K562 (cell line): ENCODE data around the gene ST6GALNAC3. TPM values are rescaled to one million over a fixed set of nuclear protein-coding genes. Genes with fewer than 3 reads are reported as not detected.

ENCODE experiments used
- ATAC-seq: fragments of 200-7000 bp; cut with Tn5 transposase; 3 replicates; pipeline ENCODE4 v1.9.1; 2020; ENCODE audit warnings: moderate library complexity
- BruUV-seq: library from RNA; stranded (reverse); fragments of 400-500 nt; replicated peaks from 2 replicates; lab custom pipeline; 2021; lab: Mats Ljungman, UMichigan
- CTCF ChIA-PET: fragments of 300-600 bp; formaldehyde crosslinking; extraction: SDS; loops from one replicate; lab custom pipeline; 2021; ENCODE audit warnings: low intra/inter-chr PET ratio; lab: Yijun Ruan, JAX
- POLR2A ChIA-PET: fragments of 300-600, 350-650 bp; sonication (Branson Sonifier 250); formaldehyde crosslinking; extraction: SDS; loops from one replicate; lab custom pipeline; 2021; ENCODE audit warnings: antibody characterized with exemption, inconsistent platforms; lab: Yijun Ruan, JAX
- DNase-seq, 4 experiments: peaks; one replicate each; pipeline versions ENCODE4 v3.0.0 to v3.0.0-alpha.2; 2011 to 2018; ENCODE audit warnings: low spot score in 3 of 4, mixed read lengths in 3 of 4; ENCODE audit errors: extremely low read depth in 1 of 4
- FAIRE-seq: peaks from 2 replicates; lab custom pipeline; 2011; peaks lifted over from hg19 to GRCh38; lab: Jason Lieb, UNC
- H2AFZ ChIP-seq: 2 replicates; pipeline ENCODE4 v1.6.0; 2011; ENCODE audit warnings: low read depth, low read length, control low read depth, inconsistent platforms
- H3K27ac ChIP-seq: fragments of 200-600 bp; 3 replicates; pipeline ENCODE4 v1.8.0; 2011; ENCODE audit warnings: low read depth, mild to moderate bottlenecking, control low read depth, inconsistent platforms, low read length, moderate library complexity, mixed read lengths; ENCODE audit errors: extremely low read depth
- H3K27me3 ChIP-seq, 2 experiments: fragments of 300-600 bp in 1 of 2; 2 replicates in 1 of 2; 3 replicates in 1 of 2; pipeline versions ENCODE4 v1.6.0 to v1.8.0; 2011; ENCODE audit warnings: inconsistent platforms in 2 of 2, low read length in 2 of 2, mild to moderate bottlenecking in 1 of 2, mixed read lengths in 1 of 2, moderate library complexity in 1 of 2; ENCODE audit not compliant: control insufficient read depth in 2 of 2, insufficient read depth in 2 of 2
- H3K36me3 ChIP-seq: fragments of 300-600 bp; 3 replicates; pipeline ENCODE4 v1.8.0; 2011; ENCODE audit warnings: mild to moderate bottlenecking, low read length, inconsistent platforms; ENCODE audit not compliant: control insufficient read depth, insufficient read depth
- H3K4me1 ChIP-seq, 2 experiments: fragments of 200-600 bp in 1 of 2; replicated peaks in 1 of 2; 2 replicates in 1 of 2; 3 replicates in 1 of 2; pipeline versions ENCODE4 v1.5.1 to v1.8.0; 2011; ENCODE audit warnings: inconsistent platforms in 2 of 2, low read length in 2 of 2, mild to moderate bottlenecking in 1 of 2, mixed read lengths in 1 of 2, moderate library complexity in 1 of 2; ENCODE audit not compliant: control insufficient read depth in 2 of 2, insufficient read depth in 2 of 2
- H3K4me2 ChIP-seq: 2 replicates; pipeline ENCODE4 v1.6.1; 2011; ENCODE audit warnings: low read length, control low read depth, inconsistent platforms, mixed read lengths; ENCODE audit not compliant: insufficient read depth
- H3K4me3 ChIP-seq: fragments of 200-600 bp; sonication (generic), shearing (Covaris generic); 2 replicates; pipeline ENCODE4 v1.5.1; 2016; ENCODE audit warnings: control low read depth, inconsistent platforms
- H3K79me2 ChIP-seq: fragments of 200-600 bp; 3 replicates; pipeline ENCODE4 v1.8.0; 2011; ENCODE audit warnings: low read length, inconsistent platforms; ENCODE audit not compliant: control insufficient read depth, insufficient read depth
- H3K9ac ChIP-seq, 2 experiments: 2 replicates each; pipeline versions ENCODE4 v1.6.0 to v1.6.1; 2011; ENCODE audit warnings: low read depth in 2 of 2, low read length in 2 of 2, control low read depth in 1 of 2, inconsistent platforms in 1 of 2, mild to moderate bottlenecking in 1 of 2, mixed read lengths in 1 of 2; ENCODE audit not compliant: insufficient read depth in 1 of 2
- H3K9me1 ChIP-seq: one replicate; pipeline ENCODE4 v1.6.0; 2011; ENCODE audit warnings: inconsistent platforms, mild to moderate bottlenecking, low read length, moderate library complexity; ENCODE audit not compliant: control insufficient read depth, insufficient read depth
- H3K9me3 ChIP-seq: replicated peaks from 2 replicates; pipeline ENCODE4 v1.5.1; 2011; ENCODE audit warnings: low read depth, low read length, inconsistent platforms; ENCODE audit not compliant: control insufficient read depth, insufficient read depth
- H4K20me1 ChIP-seq: replicated peaks from 2 replicates; pipeline ENCODE4 v1.6.1; 2011; ENCODE audit warnings: low read length, inconsistent platforms, mixed read lengths; ENCODE audit not compliant: control insufficient read depth, insufficient read depth
- CBX2 ChIP-seq: fragments of 200-600 bp; sonication (generic); IDR thresholded peaks from one replicate; pipeline ENCODE4 v1.6.1; 2012; ENCODE audit warnings: mild to moderate bottlenecking, low read length, inconsistent platforms; ENCODE audit not compliant: insufficient read depth, poor library complexity, severe bottlenecking
- FIP1L1 ChIP-seq: fragments of 200-400 bp; formaldehyde crosslinking; IDR thresholded peaks from 2 replicates; pipeline ENCODE4 v1.6.1; 2018; ENCODE audit warnings: mild to moderate bottlenecking, low read depth, low read length; ENCODE audit not compliant: poor library complexity, severe bottlenecking
- FOXA1 ChIP-seq: fragments of 450-650 bp; IDR thresholded peaks from 2 replicates; pipeline ENCODE4 v1.6.1; 2016; ENCODE audit warnings: mild to moderate bottlenecking, borderline replicate concordance
- JUN ChIP-seq, 2 experiments: sonication (generic) in 1 of 2; formaldehyde crosslinking in 1 of 2; IDR thresholded peaks; 2 replicates each; pipeline versions ENCODE4 v1.6.1 to v1.8.0; 2012 to 2022; ENCODE audit warnings: borderline replicate concordance in 2 of 2, mild to moderate bottlenecking in 2 of 2, improper control_type of control experiment in 1 of 2, low read depth in 1 of 2, low read length in 1 of 2, missing genetic modification reagents in 1 of 2
- MAZ ChIP-seq, 2 experiments: fragments of 450-650 bp in 1 of 2; sonication (generic) in 1 of 2; formaldehyde crosslinking; IDR thresholded peaks in 1 of 2; conservative IDR thresholded peaks in 1 of 2; 2 replicates each; pipeline versions ENCODE4 v1.4.0 to v1.5.0; 2020; ENCODE audit warnings: mild to moderate bottlenecking in 1 of 2, missing genetic modification reagents in 1 of 2
- MTA1 ChIP-seq: fragments of 450-650 bp; IDR thresholded peaks from 2 replicates; pipeline ENCODE4 v1.6.1; 2017; ENCODE audit warnings: borderline replicate concordance
- NCOA2 ChIP-seq, 2 experiments: fragments of 450-650 bp; IDR thresholded peaks; 2 replicates each; pipeline ENCODE4 v1.6.1; 2018; ENCODE audit warnings: mild to moderate bottlenecking in 2 of 2, moderate library complexity in 1 of 2; ENCODE audit not compliant: partially characterized antibody in 2 of 2
- PHF21A ChIP-seq: fragments of 450-650 bp; IDR thresholded peaks from 2 replicates; pipeline ENCODE4 v1.6.1; 2017; ENCODE audit warnings: low read depth, borderline replicate concordance
- RBFOX2 ChIP-seq: fragments of 200-400 bp; formaldehyde crosslinking; IDR thresholded peaks from 2 replicates; pipeline ENCODE4 v1.6.1; 2017; ENCODE audit warnings: low read depth, mild to moderate bottlenecking, low read length, moderate library complexity
- RFX5 ChIP-seq: IDR thresholded peaks from 2 replicates; pipeline ENCODE4 v1.6.1; 2011; ENCODE audit warnings: low read depth, mild to moderate bottlenecking, improper control_type of control experiment, low read length
- SMARCB1 ChIP-seq: IDR thresholded peaks from 2 replicates; pipeline ENCODE4 v1.6.1; 2011; ENCODE audit warnings: improper control_type of control experiment, low read depth; ENCODE audit not compliant: insufficient read length
- ZNF212 ChIP-seq: fragments of 450-650 bp; formaldehyde crosslinking; IDR thresholded peaks from 2 replicates; pipeline ENCODE4 v1.4.0; 2020; ENCODE audit warnings: mild to moderate bottlenecking
- ZNF561 ChIP-seq: fragments of 450-650 bp; formaldehyde crosslinking; conservative IDR thresholded peaks from 2 replicates; pipeline ENCODE4 v1.4.0; 2020; ENCODE audit warnings: mild to moderate bottlenecking, moderate library complexity
- WGBS: fragments of 100-300 bp; shearing (Covaris generic); methylation state at CpG from one replicate; pipeline ENCODE4 v1.1.6; 2016; ENCODE audit warnings: low coverage, mixed read lengths; ENCODE audit not compliant: insufficient coverage; ENCODE audit errors: missing lambda C conversion rate; 5-methylcytosine and 5-hydroxymethylcytosine counted together
- in situ Hi-C: fragments of 300-500 bp; cut with MboI; formaldehyde crosslinking; loops from 4 replicates; pipeline ENCODE4 v1.15.0; 2018; ENCODE audit warnings: inconsistent platforms, mixed read lengths
- intact Hi-C: fragments of 100-400 bp; cut with micrococcal nuclease; formaldehyde crosslinking; loops from 2 replicates; pipeline ENCODE4 v1.14.2; 2022
- polyA plus RNA-seq, 8 experiments: library from polyadenylated mRNA; depleted of rRNA in 4 of 8; stranded (reverse) in 5 of 8; unstranded in 3 of 8; fragments of >200 nt; fragmentation: Nextera tagmentation in 2 of 8; fragmentation: Illumina TruSeq in 1 of 8; extraction: Ambion mirVana in 2 of 8; extraction: Trizol in 1 of 8; gene quantifications; 2 replicates each; pipeline versions ENCODE4 v1.2.1 to v1.2.3, GENCODE V29; 2011 to 2014; ENCODE audit warnings: inconsistent platforms in 1 of 8, missing spikeins in 1 of 8
- total RNA-seq, 7 experiments: library from RNA; depleted of rRNA in 6 of 7; stranded (reverse); fragments of >200 nt in 6 of 7; fragmentation: Illumina TruSeq in 2 of 7; extraction: Trizol in 2 of 7; gene quantifications; 2 replicates each; pipeline versions ENCODE4 v1.2.1 to v1.2.3, GENCODE V29; 2011 to 2021; ENCODE audit warnings: low replicate concordance in 1 of 7

The ST6GALNAC3 gene
- total and polyA plus RNA-seq, 9 of the 15 experiments (the other 6 are each of a cell fraction or from before 2014, with no cell fraction given) = 0.04 to 0.29 (median 0.18) TPM; not detected in 6

DNA sequence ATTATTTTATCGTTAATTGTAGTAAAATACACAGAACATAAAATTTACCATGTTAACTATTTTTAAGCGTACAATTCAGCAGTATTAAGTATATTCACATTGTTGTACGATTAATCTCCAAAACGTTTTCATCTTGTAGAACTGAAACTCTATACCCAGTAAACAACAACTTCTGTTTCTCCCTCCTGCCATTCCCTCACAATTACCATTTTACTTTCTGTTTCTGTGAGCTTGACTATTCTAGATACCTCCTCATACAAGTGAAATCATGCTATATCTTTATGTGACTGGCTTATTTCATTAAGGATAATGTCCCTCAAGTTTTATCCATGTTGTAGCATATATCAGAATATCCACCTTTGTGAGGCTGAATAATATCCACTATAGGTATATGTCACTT, 156.8 kb downstream of the ST6GALNAC3 start:
- H4K20me1 ChIP-seq = no peaks in the 10 kb centered on the region
- intact Hi-C loops = no loop called here
- CTCF ChIA-PET = no interaction called here
- H3K4me1 ChIP-seq = no peaks in the 10 kb centered on the region
- DNase-seq (no peak), FAIRE-seq (no peak), ATAC-seq (no peak)
- H3K9me1 ChIP-seq = no peaks in the 10 kb centered on the region
- H2AFZ ChIP-seq = no peak overlapping the region
- BruUV-seq = no TSS peak
- H3K79me2 ChIP-seq = no peaks in the 10 kb centered on the region
- no peaks in the 10 kb centered on the region for H3K36me3 ChIP-seq
- no peak overlapping the region for H3K27ac ChIP-seq
- POLR2A ChIA-PET = no interaction called here
- H3K9me3 ChIP-seq = no peaks in the 10 kb centered on the region
- in situ Hi-C loops = no loop called here
- no peak for TF ChIP-seq PHF21A
- no peak for TF ChIP-seq RFX5
- TF ChIP-seq FIP1L1 = no peak
- TF ChIP-seq MTA1 = no peak
- no peak for TF ChIP-seq CBX2
- TF ChIP-seq NCOA2 (IDR thresholded peaks at IDR 0.05; ENCODE audit: partially characterized antibody in 2 of 2) = no peak
- TF ChIP-seq JUN (IDR thresholded peaks at IDR 0.05; ENCODE audit: borderline replicate concordance, low read depth, low read length) = no peak
- TF ChIP-seq JUN (CRISPR knock-in tag; IDR thresholded peaks at IDR 0.05; ENCODE audit: borderline replicate concordance) = no peak
- no peak for TF ChIP-seq FOXA1
- no peak for TF ChIP-seq SMARCB1
- no peak for TF ChIP-seq RBFOX2
- no peak for TF ChIP-seq ZNF561 (CRISPR knock-in tag)
- no peak for TF ChIP-seq MAZ (CRISPR knock-in tag; conservative IDR thresholded peaks at IDR 0.05 in 1 of 2, IDR thresholded peaks at IDR 0.05 in 1 of 2)
- TF ChIP-seq ZNF212 = no peak
- H3K4me2 ChIP-seq = no peak overlapping the region
- WGBS = 5% methylated on average over 4 of the region's 4 CpGs
- H3K9ac ChIP-seq = no peak overlapping the region
- no peak overlapping the region for H3K4me3 ChIP-seq
- H3K27me3 ChIP-seq = no peaks in the 10 kb centered on the region
